Parathyroid adenoma (tissue), 2 donors: ENCODE data around the gene C19orf12.
A peak's percentile ranks its signal among the peaks of the same experiment; 100 is the strongest.

ENCODE experiments used
- H2AFZ ChIP-seq: fragments of 300-600 bp; sonication (generic); one replicate; pipeline ENCODE4 v1.7.0; 2017; ENCODE audit warnings: antibody characterized with exemption, mild to moderate bottlenecking
- H3K27ac ChIP-seq: fragments of 300-600 bp; sonication (generic); one replicate; pipeline ENCODE4 v1.7.0; 2017
- H3K27me3 ChIP-seq: fragments of 300-600 bp; sonication (generic); one replicate; pipeline ENCODE4 v1.7.0; 2017; ENCODE audit warnings: low read length; ENCODE audit not compliant: control insufficient read depth, insufficient read depth
- H3K36me3 ChIP-seq: fragments of 300-600 bp; sonication (generic); one replicate; pipeline ENCODE4 v1.7.0; 2017; ENCODE audit warnings: low read length; ENCODE audit not compliant: control insufficient read depth, insufficient read depth
- H3K4me1 ChIP-seq: fragments of 300-600 bp; sonication (generic); one replicate; pipeline ENCODE4 v1.7.0; 2017; ENCODE audit warnings: control low read depth
- H3K4me2 ChIP-seq: fragments of 300-600 bp; sonication (generic); one replicate; pipeline ENCODE4 v1.7.0; 2017; ENCODE audit warnings: low read length
- H3K4me3 ChIP-seq: fragments of 300-600 bp; sonication (generic); one replicate; pipeline ENCODE4 v1.7.0; 2017; ENCODE audit warnings: low read depth, low read length
- H3K79me2 ChIP-seq: fragments of 300-600 bp; sonication (generic); one replicate; pipeline ENCODE4 v1.7.0; 2017; ENCODE audit warnings: control low read depth
- H3K9ac ChIP-seq: fragments of 300-600 bp; sonication (generic); one replicate; pipeline ENCODE4 v1.7.0; 2017; ENCODE audit warnings: mild to moderate bottlenecking
- H3K9me3 ChIP-seq: fragments of 300-600 bp; sonication (generic); one replicate; pipeline ENCODE4 v1.7.0; 2017; ENCODE audit warnings: low read length; ENCODE audit not compliant: control insufficient read depth
- TF ChIP-seq, protein P1 (sequence below): fragments of 300-600 bp; sonication (generic); IDR thresholded peaks from one replicate; pipeline ENCODE4 v1.7.0; 2017; ENCODE audit warnings: antibody characterized with exemption, mild to moderate bottlenecking
- donor health status: primary hyperparathyroidism.

Gene C19orf12

DNA sequence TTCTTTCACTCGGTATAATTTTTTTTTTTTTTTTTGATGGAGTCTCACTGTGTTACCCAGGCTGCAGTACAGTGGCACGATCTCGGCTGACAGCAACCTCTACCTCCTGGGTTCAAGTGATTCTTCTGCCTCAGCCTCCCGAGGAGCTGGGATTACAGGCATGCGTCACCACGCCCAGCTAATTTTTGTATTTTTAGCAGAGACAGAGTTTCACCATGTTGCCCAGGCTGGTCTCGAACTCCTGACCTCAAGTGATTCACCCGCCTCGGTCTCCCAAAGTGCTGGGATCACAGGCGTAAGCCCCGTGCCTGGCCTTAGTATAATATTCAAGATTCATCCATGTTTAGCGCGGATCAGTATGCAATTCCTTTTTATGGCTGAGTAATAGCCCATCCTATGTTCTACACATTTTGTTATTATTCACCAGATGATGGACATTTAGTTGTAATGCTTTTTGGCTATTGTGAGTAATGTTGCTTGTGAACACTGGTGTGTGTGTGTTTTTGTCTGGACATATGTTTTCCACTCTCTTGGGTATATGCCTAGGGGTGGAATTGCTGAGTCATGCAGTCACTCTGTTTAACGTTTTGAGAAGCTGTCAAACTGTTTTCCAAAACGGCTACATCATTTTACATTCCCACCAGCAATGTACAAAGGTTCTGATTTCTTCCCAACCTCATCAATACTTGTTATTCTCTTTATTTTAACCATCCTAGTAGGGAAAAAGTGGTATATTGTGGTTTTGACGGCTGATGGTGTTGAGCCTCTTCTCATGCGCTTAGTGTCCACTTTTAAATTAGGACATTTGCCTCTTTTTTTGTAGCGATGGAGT lies 26.9 kb downstream of the C19orf12 start:
- H3K27me3 ChIP-seq, result no peaks in the 10 kb centered on the region
- H3K79me2 ChIP-seq, result no peaks in the 10 kb centered on the region
- peaks cover 12% of the 10 kb centered on the region for H3K4me1 ChIP-seq
- TF ChIP-seq, protein P1, sequence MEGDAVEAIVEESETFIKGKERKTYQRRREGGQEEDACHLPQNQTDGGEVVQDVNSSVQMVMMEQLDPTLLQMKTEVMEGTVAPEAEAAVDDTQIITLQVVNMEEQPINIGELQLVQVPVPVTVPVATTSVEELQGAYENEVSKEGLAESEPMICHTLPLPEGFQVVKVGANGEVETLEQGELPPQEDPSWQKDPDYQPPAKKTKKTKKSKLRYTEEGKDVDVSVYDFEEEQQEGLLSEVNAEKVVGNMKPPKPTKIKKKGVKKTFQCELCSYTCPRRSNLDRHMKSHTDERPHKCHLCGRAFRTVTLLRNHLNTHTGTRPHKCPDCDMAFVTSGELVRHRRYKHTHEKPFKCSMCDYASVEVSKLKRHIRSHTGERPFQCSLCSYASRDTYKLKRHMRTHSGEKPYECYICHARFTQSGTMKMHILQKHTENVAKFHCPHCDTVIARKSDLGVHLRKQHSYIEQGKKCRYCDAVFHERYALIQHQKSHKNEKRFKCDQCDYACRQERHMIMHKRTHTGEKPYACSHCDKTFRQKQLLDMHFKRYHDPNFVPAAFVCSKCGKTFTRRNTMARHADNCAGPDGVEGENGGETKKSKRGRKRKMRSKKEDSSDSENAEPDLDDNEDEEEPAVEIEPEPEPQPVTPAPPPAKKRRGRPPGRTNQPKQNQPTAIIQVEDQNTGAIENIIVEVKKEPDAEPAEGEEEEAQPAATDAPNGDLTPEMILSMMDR, result no peak
- H3K9me3 ChIP-seq, result no peaks in the 10 kb centered on the region
- H3K4me3 ChIP-seq, result no peak overlapping the region
- no peak overlapping the region for H3K9ac ChIP-seq
- no peak overlapping the region for H3K27ac ChIP-seq
- H3K4me2 ChIP-seq, result no peak overlapping the region
- no peak overlapping the region for H2AFZ ChIP-seq
- H3K36me3 ChIP-seq, result no peaks in the 10 kb centered on the region

- no peaks in the 10 kb centered on the region for H3K9me3 ChIP-seq
- H3K4me2 ChIP-seq, result no peak overlapping the region
- H3K27ac ChIP-seq, result no peak overlapping the region
- H3K9ac ChIP-seq, result no peak overlapping the region
- no peaks in the 10 kb centered on the region for H3K27me3 ChIP-seq
- H3K79me2 ChIP-seq, result no peaks in the 10 kb centered on the region
- H2AFZ ChIP-seq, result no peak overlapping the region
- no peaks in the 10 kb centered on the region for H3K36me3 ChIP-seq
- TF ChIP-seq, protein P1, result no peak
- no peak overlapping the region for H3K4me3 ChIP-seq
- peaks cover 12% of the 10 kb centered on the region for H3K4me1 ChIP-seq
Observed at GRCh38 chr19:29687244-29687896, 27.7 kb downstream of the C19orf12 start.

DNA sequence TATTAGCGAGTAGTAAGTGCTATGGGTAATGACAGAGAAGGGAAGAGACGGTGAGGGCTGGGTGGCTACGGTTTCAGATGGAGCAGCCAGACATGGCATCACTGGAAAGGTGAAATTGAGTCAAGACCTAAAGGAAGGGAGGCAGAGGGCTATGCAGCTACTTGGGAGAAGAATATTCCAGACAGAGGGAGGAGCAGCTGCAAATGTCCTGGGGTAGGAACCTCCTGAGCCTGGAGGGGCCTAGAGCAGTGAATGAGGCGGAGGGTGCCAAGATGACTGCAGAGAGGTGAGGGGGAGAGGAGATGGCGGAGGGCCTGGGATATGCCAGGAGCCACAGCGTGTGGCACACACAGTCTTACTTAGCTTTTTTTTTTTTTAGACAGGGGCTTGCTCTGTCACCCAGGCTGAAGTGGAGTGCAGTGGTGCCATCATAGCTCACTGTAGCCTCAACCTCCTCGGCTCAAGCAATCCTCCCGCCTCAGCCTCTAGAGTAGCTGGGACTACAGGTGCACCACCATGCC lies 28.7 kb downstream of the C19orf12 start:
- no peak overlapping the region for H3K27ac ChIP-seq
- H3K4me3 ChIP-seq, result no peak overlapping the region
- no peak overlapping the region for H3K4me2 ChIP-seq
- TF ChIP-seq, protein P1, result no peak
- no peak overlapping the region for H2AFZ ChIP-seq
- no peaks in the 10 kb centered on the region for H3K36me3 ChIP-seq
- H3K9ac ChIP-seq, result no peak overlapping the region
- H3K27me3 ChIP-seq, result no peaks in the 10 kb centered on the region
- H3K4me1 ChIP-seq, result peaks cover 12% of the 10 kb centered on the region
- H3K9me3 ChIP-seq, result no peaks in the 10 kb centered on the region
- no peaks in the 10 kb centered on the region for H3K79me2 ChIP-seq

DNA sequence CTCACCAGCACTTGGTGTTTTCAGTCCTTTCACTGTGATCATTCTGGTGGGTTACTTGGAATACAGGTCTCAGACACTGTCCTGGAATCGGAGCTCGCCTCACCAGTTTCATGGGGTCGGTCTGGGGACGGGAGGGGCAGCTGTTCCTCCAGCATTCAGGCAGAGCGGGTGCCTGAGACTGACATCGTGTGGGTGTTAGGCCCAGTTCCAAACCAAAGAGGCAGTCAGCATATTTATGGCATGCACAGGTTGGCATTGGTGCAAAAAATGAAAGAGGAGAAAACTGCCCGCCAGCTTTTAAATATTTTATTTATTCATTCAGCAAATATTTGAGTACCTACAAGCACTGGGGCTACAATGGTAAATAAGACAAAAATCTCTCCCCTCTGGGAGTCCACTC lies 29.7 kb downstream of the C19orf12 start:
- Histone ChIP-seq H3K9me3 (no peaks in the 10 kb centered on the region), H3K4me2 (no peak overlapping the region), H3K9ac (no peak overlapping the region), H2AFZ (peak overlapping the region; percentile 51), H3K27me3 (no peaks in the 10 kb centered on the region), H3K4me1 (peaks cover 12% of the 10 kb centered on the region), H3K79me2 (no peaks in the 10 kb centered on the region), H3K4me3 (no peak overlapping the region), H3K27ac (no peak overlapping the region), H3K36me3 (no peaks in the 10 kb centered on the region)
- TF ChIP-seq, protein P1, result no peak
